HCT116 (cell line): ENCODE measurements around the gene CALHM2. TPM values are rescaled to one million over a fixed set of nuclear protein-coding genes. Genes with fewer than 3 reads are reported as not detected.

Experiments used
- ATAC-seq: fragments of 200-7000 bp; cut with Tn5 transposase; 2 replicates; pipeline ENCODE4 v1.9.1; 2020; ENCODE audit warnings: mild to moderate bottlenecking, moderate library complexity
- BruUV-seq: library from RNA; stranded (reverse); fragments of 400-500 nt; replicated peaks from 2 replicates; lab custom pipeline; 2021; lab: Mats Ljungman, UMichigan
- CTCF ChIA-PET: fragments of 300-600 bp; sonication (Branson Sonifier 250); formaldehyde crosslinking; loops from one replicate; lab custom pipeline; 2021; ENCODE audit warnings: antibody characterized with exemption; lab: Charles Lee
- POLR2A ChIA-PET: fragments of 300-600, 350-600 bp; sonication (Branson Sonifier 250); formaldehyde crosslinking; loops from one replicate; lab custom pipeline; 2021; ENCODE audit warnings: antibody characterized with exemption; lab: Charles Lee
- RAD21 ChIA-PET, 2 experiments: fragments of 300-600 bp; sonication (Branson Sonifier 250); formaldehyde crosslinking; loops; one replicate each; lab custom pipeline; 2023; ENCODE audit warnings: low total read pairs in 2 of 2; ENCODE audit not compliant: uncharacterized antibody in 2 of 2, unreplicated experiment in 2 of 2, low non-redundant PET in 1 of 2; lab: Charles Lee
- DNase-seq: peaks from one replicate; pipeline ENCODE4 v3.0.0-alpha.2; 2010; ENCODE audit warnings: low read depth, low spot score
- H2AFZ ChIP-seq: fragments of 200-600 bp; shearing (Covaris generic), sonication (generic); 2 replicates; pipeline ENCODE4 v1.6.1; 2017; ENCODE audit warnings: low read depth, mixed run types, mixed read lengths, antibody characterized with exemption, low read length; ENCODE audit not compliant: poor library complexity, severe bottlenecking
- H3K27ac ChIP-seq: 2 replicates; pipeline ENCODE4 v1.5.1; 2012; ENCODE audit warnings: low read depth, low read length
- H3K27me3 ChIP-seq: fragments of 200-600 bp; sonication (generic); 2 replicates; pipeline ENCODE4 v1.6.1; 2016; ENCODE audit warnings: mixed run types, low read length, mixed read lengths; ENCODE audit not compliant: insufficient read depth
- H3K36me3 ChIP-seq, 2 experiments: fragments of 200-500 bp in 1 of 2; fragments of 200-600 bp in 1 of 2; sonication (Bioruptor generic) in 1 of 2; sonication (generic) in 1 of 2; 2 replicates each; pipeline versions ENCODE4 v1.5.1 to v1.6.1; 2014 to 2016; ENCODE audit warnings: low read length in 2 of 2, inconsistent platforms in 1 of 2, mixed read lengths in 1 of 2, mixed run types in 1 of 2; ENCODE audit not compliant: insufficient read depth in 2 of 2, control insufficient read depth in 1 of 2
- H3K4me1 ChIP-seq, 2 experiments: fragments of 200-600 bp in 1 of 2; sonication (generic) in 1 of 2; 2 replicates each; pipeline versions ENCODE4 v1.5.1 to v1.6.1; 2012 to 2017; ENCODE audit warnings: low read length in 2 of 2, inconsistent platforms in 1 of 2, mild to moderate bottlenecking in 1 of 2, mixed read lengths in 1 of 2, mixed run types in 1 of 2, moderate library complexity in 1 of 2; ENCODE audit not compliant: insufficient read depth in 2 of 2, control insufficient read depth in 1 of 2
- H3K4me2 ChIP-seq: fragments of 200-600 bp; sonication (generic); 2 replicates; pipeline ENCODE4 v1.6.1; 2017; ENCODE audit warnings: mixed run types, low read length, mixed read lengths
- H3K4me3 ChIP-seq, 2 experiments: fragments of 200-600 bp in 1 of 2; sonication (generic) in 1 of 2; replicated peaks in 1 of 2; 2 replicates each; pipeline ENCODE4 v1.5.1; 2011 to 2016; ENCODE audit warnings: low read length in 2 of 2, control low read depth in 1 of 2, low read depth in 1 of 2, mild to moderate bottlenecking in 1 of 2, mixed read lengths in 1 of 2, mixed run types in 1 of 2
- H3K79me2 ChIP-seq: fragments of 200-600 bp; sonication (generic); 2 replicates; pipeline ENCODE4 v1.6.1; 2017; ENCODE audit warnings: mild to moderate bottlenecking, mixed run types, low read length, moderate library complexity, mixed read lengths; ENCODE audit not compliant: insufficient read depth
- H3K9ac ChIP-seq: fragments of 200-600 bp; sonication (generic); 2 replicates; pipeline ENCODE4 v1.6.1; 2016; ENCODE audit warnings: low read length, mixed read lengths
- H3K9me2 ChIP-seq: fragments of 200-600 bp; sonication (generic), shearing (Covaris generic); 2 replicates; pipeline ENCODE4 v1.6.1; 2017; ENCODE audit warnings: mixed run types, mild to moderate bottlenecking, moderate library complexity; ENCODE audit not compliant: insufficient read depth
- H3K9me3 ChIP-seq, 2 experiments: fragments of 200-500 bp in 1 of 2; fragments of 200-600 bp in 1 of 2; sonication (Bioruptor generic) in 1 of 2; sonication (generic) in 1 of 2; 2 replicates each; pipeline ENCODE4 v1.6.1; 2014 to 2017; ENCODE audit warnings: low read length in 2 of 2, mixed read lengths in 2 of 2, inconsistent platforms in 1 of 2, low read depth in 1 of 2, mild to moderate bottlenecking in 1 of 2, mixed run types in 1 of 2, moderate library complexity in 1 of 2; ENCODE audit not compliant: control insufficient read depth in 1 of 2, insufficient read depth in 1 of 2
- H4K20me1 ChIP-seq: fragments of 200-600 bp; sonication (generic), shearing (Covaris generic); 2 replicates; pipeline ENCODE4 v1.6.1; 2017; ENCODE audit warnings: mixed run types, mild to moderate bottlenecking, moderate library complexity; ENCODE audit not compliant: insufficient read depth
- ELF1 ChIP-seq: IDR thresholded peaks from 2 replicates; pipeline ENCODE4 v1.6.1; 2012; ENCODE audit warnings: low read depth, borderline replicate concordance
- EZH2phosphoT487 ChIP-seq: fragments of 200-600 bp; IDR thresholded peaks from 2 replicates; pipeline ENCODE4 v1.6.1; 2018; ENCODE audit warnings: antibody characterized with exemption, borderline replicate concordance
- POLR2A ChIP-seq: IDR thresholded peaks from 2 replicates; pipeline ENCODE4 v1.7.0; 2011; ENCODE audit warnings: borderline replicate concordance; ENCODE audit not compliant: insufficient read depth, insufficient read length; ENCODE audit errors: extremely low read depth
- POLR2AphosphoS5 ChIP-seq: IDR thresholded peaks from 2 replicates; pipeline ENCODE4 v1.6.1; 2011; ENCODE audit warnings: mild to moderate bottlenecking, low read depth, low read length, moderate library complexity
- RAD21 ChIP-seq: IDR thresholded peaks from 2 replicates; pipeline ENCODE4 v1.6.1; 2012; ENCODE audit warnings: low read depth, mild to moderate bottlenecking
- SP1 ChIP-seq: IDR thresholded peaks from 2 replicates; pipeline ENCODE4 v1.6.1; 2012; ENCODE audit warnings: low read depth
- TCF7L2 ChIP-seq: IDR thresholded peaks from 2 replicates; pipeline ENCODE4 v1.7.0; 2011; ENCODE audit warnings: borderline replicate concordance, inconsistent platforms; ENCODE audit not compliant: insufficient read depth, insufficient read length; ENCODE audit errors: extremely low read depth
- YY1 ChIP-seq: IDR thresholded peaks from 2 replicates; pipeline ENCODE4 v1.6.1; 2011; ENCODE audit warnings: low read length, low read depth, moderate library complexity, mild to moderate bottlenecking; ENCODE audit not compliant: insufficient replicate concordance; ENCODE audit errors: extremely low read depth
- ZNF274 ChIP-seq: fragments of 200-500 bp; sonication (Bioruptor generic); IDR thresholded peaks from 2 replicates; pipeline ENCODE4 v1.6.1; 2014; ENCODE audit warnings: mild to moderate bottlenecking, low read depth, low read length, inconsistent platforms
- intact Hi-C: fragments of 100-400 bp; cut with micrococcal nuclease; formaldehyde crosslinking; loops from 2 replicates; pipeline ENCODE4 v1.10.0; 2022
- total RNA-seq: library from RNA; stranded (reverse); gene quantifications from one replicate; pipeline ENCODE4 v1.2.1, GENCODE V29; 2021; ENCODE audit not compliant: unreplicated experiment
- TF ChIP-seq, protein P1 (sequence below): IDR thresholded peaks from 2 replicates; pipeline ENCODE4 v1.6.1; 2012

CALHM2 gene
- total RNA-seq, 1 experiment from 2014 or later, result 46.1 TPM

DNA sequence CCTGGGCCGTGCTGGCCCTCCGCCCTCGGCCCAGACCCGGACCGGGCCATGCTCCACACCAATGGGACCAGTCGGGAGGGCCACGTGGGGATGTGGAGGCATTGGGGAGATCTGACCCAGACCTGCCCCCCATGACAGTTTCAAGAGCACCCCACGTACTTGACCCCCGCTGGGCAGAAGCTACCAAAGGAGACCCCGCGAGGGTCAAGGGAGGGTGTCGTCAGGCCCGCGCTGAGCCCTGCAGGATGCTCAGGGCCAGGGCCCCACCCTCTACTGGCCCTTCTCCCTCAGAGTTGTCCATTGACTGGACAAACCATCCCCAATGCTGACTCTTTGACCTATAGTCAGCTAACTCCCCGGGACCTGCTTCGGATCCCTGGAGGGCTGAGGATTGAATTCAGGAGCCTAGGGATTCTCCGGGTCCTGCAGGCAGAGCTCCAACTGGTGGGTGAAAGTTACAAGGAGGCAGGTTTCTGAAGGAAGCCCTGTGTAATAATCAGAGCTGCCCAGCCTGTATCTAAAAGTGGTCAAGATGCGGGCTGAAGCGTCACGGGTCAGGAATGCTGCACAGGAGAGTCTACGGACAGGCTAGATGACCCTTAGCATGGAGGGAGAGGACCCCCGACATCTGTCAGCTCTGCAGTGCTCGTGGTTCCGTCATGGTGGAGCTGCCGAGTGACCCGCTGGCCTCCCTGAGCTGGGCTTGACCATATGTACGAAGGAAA is 498 bp upstream of the CALHM2 start:
- H3K27me3 ChIP-seq, result no peaks in the 10 kb centered on the region
- peak overlapping the region; percentile 99 for H3K4me2 ChIP-seq
- ChIA-PET RAD21 (no interaction called here), POLR2A (interaction anchor here (1.0 to 1.3 kb wide), 2 partner anchors 9 to 24 kb away, joined by 3 to 5 read pairs; no protein-coding TSS in a partner anchor), CTCF (interaction anchor here (0.9 to 2.3 kb wide), 4 partner anchors 23 to 140 kb away, joined by 3 to 13 read pairs (median 4); no protein-coding TSS in a partner anchor)
- no peaks in the 10 kb centered on the region for H4K20me1 ChIP-seq
- ATAC-seq, result no peak
- H3K9me2 ChIP-seq, result no peaks in the 10 kb centered on the region
- peak overlapping the region; percentile 76 for H2AFZ ChIP-seq
- no peak for DNase-seq
- H3K4me1 ChIP-seq, result peaks cover 11 to 57% of the 10 kb centered on the region in 2 experiments; a peak in 3 of 4 replicates
- no peaks in the 10 kb centered on the region for H3K9me3 ChIP-seq
- H3K4me3 ChIP-seq, result peak overlapping the region; percentile 89 to 93
- peak overlapping the region; percentile 88 for H3K9ac ChIP-seq
- peak overlapping the region; percentile 83 for H3K27ac ChIP-seq
- intact Hi-C loops, result no loop called here
- H3K36me3 ChIP-seq, result peaks cover 9 to 15% of the 10 kb centered on the region in 2 experiments
- TF ChIP-seq ZNF274 (no peak), POLR2A (no peak), RAD21 (no peak), EZH2phosphoT487 (no peak)
- TF ChIP-seq, protein P1, sequence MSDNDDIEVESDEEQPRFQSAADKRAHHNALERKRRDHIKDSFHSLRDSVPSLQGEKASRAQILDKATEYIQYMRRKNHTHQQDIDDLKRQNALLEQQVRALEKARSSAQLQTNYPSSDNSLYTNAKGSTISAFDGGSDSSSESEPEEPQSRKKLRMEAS, result no peak
- H3K79me2 ChIP-seq, result peaks cover 8% of the 10 kb centered on the region; the same call in 1 of the 2 replicates
- BruUV-seq, result TSS peak; percentile 7

DNA sequence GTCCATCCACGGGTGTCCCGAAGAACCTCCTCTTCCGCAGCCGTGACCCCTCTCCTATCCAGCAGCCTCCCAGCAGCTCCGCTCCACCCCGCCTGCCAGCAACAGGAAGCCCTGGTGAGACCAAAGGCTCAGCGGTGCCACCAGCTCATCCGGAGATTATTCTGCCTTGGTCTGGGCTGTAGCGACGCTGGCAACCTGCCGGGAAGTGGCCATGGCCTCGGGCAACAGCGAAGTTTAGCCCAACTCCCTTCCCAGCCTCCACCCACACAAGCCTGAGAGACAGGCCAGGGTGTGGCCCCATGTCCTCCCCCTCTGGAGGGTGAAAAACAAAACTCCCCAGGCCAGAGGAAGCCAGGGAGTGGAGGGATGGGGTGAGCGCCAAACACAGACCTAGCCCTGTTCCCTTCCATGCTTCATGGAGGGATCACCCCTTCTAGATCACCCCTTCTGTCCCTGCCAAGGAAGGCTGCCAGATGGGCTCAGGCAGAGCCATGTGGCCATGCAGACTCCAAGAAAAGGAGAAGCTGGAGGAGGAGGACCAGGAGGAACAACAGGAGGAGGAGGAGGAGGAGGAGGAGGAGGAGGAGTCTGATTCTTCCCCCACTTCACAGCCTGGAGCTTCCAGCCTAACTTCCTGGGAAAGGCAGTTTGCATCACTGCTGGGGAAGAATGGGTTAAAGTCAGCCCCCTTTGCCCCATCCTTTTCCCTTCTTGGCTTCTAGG is 918 bp downstream of the CALHM2 start:
- H2AFZ ChIP-seq, result peak overlapping the region; percentile 76
- H3K9ac ChIP-seq, result peak overlapping the region; percentile 88
- no peaks in the 10 kb centered on the region for H3K9me3 ChIP-seq
- ChIA-PET POLR2A (interaction anchor here (0.6 to 1.4 kb wide), 7 partner anchors 8 to 98 kb away, joined by 3 to 5 read pairs (median 3); no protein-coding TSS in a partner anchor), RAD21 (interaction anchor here in 1 of 2 experiments (0.5 kb wide), 1 partner anchor 212 kb away, joined by 3 read pairs; no protein-coding TSS in a partner anchor), CTCF (interaction anchor here (0.5 to 2.3 kb wide), 8 partner anchors 11 to 566 kb away, joined by 3 to 13 read pairs (median 4); partner anchors contain the start of genes ATP5MK and PDCD11)
- peak overlapping the region; percentile 83 for H3K27ac ChIP-seq
- DNase-seq, result peak; percentile 73
- peak; percentile 36 for TF ChIP-seq YY1
- peak; percentile 88 for TF ChIP-seq POLR2AphosphoS5
- TF ChIP-seq SP1, result no peak
- TF ChIP-seq TCF7L2, result peak; percentile 97
- TF ChIP-seq ELF1, result no peak
- H3K4me1 ChIP-seq, result peaks cover 11 to 55% of the 10 kb centered on the region in 2 experiments; a peak in 3 of 4 replicates
- BruUV-seq, result no TSS peak
- H3K9me2 ChIP-seq, result no peaks in the 10 kb centered on the region
- peak overlapping the region; percentile 99 for H3K4me2 ChIP-seq
- ATAC-seq, result peak; percentile 77
- peak overlapping the region; percentile 89 to 93 for H3K4me3 ChIP-seq
- peaks cover 9% of the 10 kb centered on the region; the same call in 1 of the 2 replicates for H3K79me2 ChIP-seq
- H4K20me1 ChIP-seq, result no peaks in the 10 kb centered on the region
- intact Hi-C loops, result loop anchor here (2.0 kb wide), 1 partner anchor 32 kb away; no protein-coding TSS in a partner anchor
- H3K36me3 ChIP-seq, result peaks cover 22 to 28% of the 10 kb centered on the region in 2 experiments
- no peaks in the 10 kb centered on the region for H3K27me3 ChIP-seq
